ENCODE results near the gene MIS18BP1.

DNA sequence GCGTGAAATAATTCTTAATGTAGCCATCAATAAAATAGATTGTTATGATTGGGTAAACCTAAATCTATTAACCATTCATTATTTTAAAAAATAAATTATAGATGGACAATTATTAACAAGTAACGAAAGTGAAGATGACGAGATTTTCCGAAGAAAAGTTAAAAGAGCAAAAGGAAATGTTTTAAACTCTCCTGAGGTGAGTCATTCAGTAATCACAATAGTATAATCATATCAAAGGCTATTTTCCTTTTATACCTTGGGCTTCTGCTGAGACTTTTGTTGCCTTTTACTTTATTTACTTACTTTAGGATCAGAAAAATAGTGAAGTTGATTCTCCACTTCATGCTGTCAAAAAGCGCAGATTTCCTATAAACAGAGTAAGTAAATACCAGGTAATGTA is 71.7 kb downstream of the MIS18BP1 start:
- TF ChIP-seq, protein P1, sequence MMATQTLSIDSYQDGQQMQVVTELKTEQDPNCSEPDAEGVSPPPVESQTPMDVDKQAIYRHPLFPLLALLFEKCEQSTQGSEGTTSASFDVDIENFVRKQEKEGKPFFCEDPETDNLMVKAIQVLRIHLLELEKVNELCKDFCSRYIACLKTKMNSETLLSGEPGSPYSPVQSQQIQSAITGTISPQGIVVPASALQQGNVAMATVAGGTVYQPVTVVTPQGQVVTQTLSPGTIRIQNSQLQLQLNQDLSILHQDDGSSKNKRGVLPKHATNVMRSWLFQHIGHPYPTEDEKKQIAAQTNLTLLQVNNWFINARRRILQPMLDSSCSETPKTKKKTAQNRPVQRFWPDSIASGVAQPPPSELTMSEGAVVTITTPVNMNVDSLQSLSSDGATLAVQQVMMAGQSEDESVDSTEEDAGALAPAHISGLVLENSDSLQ (IDR thresholded peaks at IDR 0.05): no peak
- no peak for TF ChIP-seq ZNF384 (IDR thresholded peaks at IDR 0.05)
- no peak for TF ChIP-seq HDGF (IDR thresholded peaks at IDR 0.05; ENCODE audit: borderline replicate concordance)
- TF ChIP-seq TARDBP (IDR thresholded peaks at IDR 0.05): no peak
- no peak for TF ChIP-seq SUZ12 (IDR thresholded peaks at IDR 0.05)
- TF ChIP-seq FOXK2 (IDR thresholded peaks at IDR 0.05): no peak
- TF ChIP-seq BHLHE40 (IDR thresholded peaks at IDR 0.05; ENCODE audit: borderline replicate concordance): no peak
- TF ChIP-seq FOXM1 (IDR thresholded peaks at IDR 0.05; ENCODE audit: borderline replicate concordance): no peak
- no peak for TF ChIP-seq ARNT (IDR thresholded peaks at IDR 0.05)
- TF ChIP-seq CTBP1 (IDR thresholded peaks at IDR 0.05; ENCODE audit: borderline replicate concordance): no peak
- no peak for TF ChIP-seq SP1 (IDR thresholded peaks at IDR 0.05)
- no peak for TF ChIP-seq ELF4 (IDR thresholded peaks at IDR 0.05)
- TF ChIP-seq L3MBTL2 (conservative IDR thresholded peaks at IDR 0.05): no peak
